Epidermal melanocyte (primary cell): ENCODE measurements around the gene ANO1.

Experiments used
- DNase-seq: peaks from one replicate; pipeline ENCODE4 v3.0.0; 2011; ENCODE audit warnings: low spot score; ENCODE audit not compliant: insufficient read length

Gene ANO1

GRCh38 chr11:70111269-70112016 is 33.3 kb downstream of the ANO1 start:
- DNase-seq, result peak; percentile 55

GRCh38 chr11:70112017-70112434 is 33.9 kb downstream of the ANO1 start:
- peak; percentile 75 for DNase-seq

- DNase-seq, result no peak
Measured at GRCh38 chr11:70113801-70114200, 35.7 kb downstream of the ANO1 start.

- no peak for DNase-seq
Measured at GRCh38 chr11:70115778-70116177, 37.7 kb downstream of the ANO1 start.

GRCh38 chr11:70116386-70117065 is 38.4 kb downstream of the ANO1 start:
- no peak for DNase-seq

- DNase-seq, result no peak
Measured at GRCh38 chr11:70117567-70118145, 39.5 kb downstream of the ANO1 start.

GRCh38 chr11:70118642-70119041 is 40.5 kb downstream of the ANO1 start:
- no peak for DNase-seq

GRCh38 chr11:70119502-70119901 is 41.4 kb downstream of the ANO1 start:
- DNase-seq, result no peak

- no peak for DNase-seq
Measured at GRCh38 chr11:70120674-70121073, 42.6 kb downstream of the ANO1 start.

- DNase-seq, result no peak
Measured at GRCh38 chr11:70122490-70123198, 44.5 kb downstream of the ANO1 start.

GRCh38 chr11:70123711-70124110 is 45.6 kb downstream of the ANO1 start:
- DNase-seq, result no peak

GRCh38 chr11:70124321-70125000 is 46.3 kb downstream of the ANO1 start:
- no peak for DNase-seq

GRCh38 chr11:70126494-70126893 is 48.4 kb downstream of the ANO1 start:
- DNase-seq, result no peak

- DNase-seq, result no peak
Measured at GRCh38 chr11:70127653-70128434, 49.7 kb downstream of the ANO1 start.

- no peak for DNase-seq
Measured at GRCh38 chr11:70128435-70128906, 50.4 kb downstream of the ANO1 start.

GRCh38 chr11:70129051-70129592 is 51.0 kb downstream of the ANO1 start:
- no peak for DNase-seq

GRCh38 chr11:70130636-70131035 is 52.5 kb downstream of the ANO1 start:
- no peak for DNase-seq

GRCh38 chr11:70131606-70132190 is 53.6 kb downstream of the ANO1 start:
- DNase-seq, result no peak

- DNase-seq, result no peak
Measured at GRCh38 chr11:70132641-70133040, 54.5 kb downstream of the ANO1 start.
